AG09319 (cell line): Measurements from ENCODE around the gene THPO.

ENCODE experiments used
- DNase-seq: peaks from one replicate; pipeline ENCODE4 v3.0.0-alpha.2; 2010; ENCODE audit warnings: low read depth; ENCODE audit errors: extremely low read depth
- TF ChIP-seq, protein P1 (sequence below): IDR thresholded peaks from 2 replicates; pipeline ENCODE4 v1.5.1; 2011; ENCODE audit warnings: low read depth, mild to moderate bottlenecking, inconsistent platforms, low read length, moderate library complexity

THPO gene

GRCh38 chr3:184337981-184338380 lies 40.0 kb downstream of the THPO start:
- TF ChIP-seq, protein P1, sequence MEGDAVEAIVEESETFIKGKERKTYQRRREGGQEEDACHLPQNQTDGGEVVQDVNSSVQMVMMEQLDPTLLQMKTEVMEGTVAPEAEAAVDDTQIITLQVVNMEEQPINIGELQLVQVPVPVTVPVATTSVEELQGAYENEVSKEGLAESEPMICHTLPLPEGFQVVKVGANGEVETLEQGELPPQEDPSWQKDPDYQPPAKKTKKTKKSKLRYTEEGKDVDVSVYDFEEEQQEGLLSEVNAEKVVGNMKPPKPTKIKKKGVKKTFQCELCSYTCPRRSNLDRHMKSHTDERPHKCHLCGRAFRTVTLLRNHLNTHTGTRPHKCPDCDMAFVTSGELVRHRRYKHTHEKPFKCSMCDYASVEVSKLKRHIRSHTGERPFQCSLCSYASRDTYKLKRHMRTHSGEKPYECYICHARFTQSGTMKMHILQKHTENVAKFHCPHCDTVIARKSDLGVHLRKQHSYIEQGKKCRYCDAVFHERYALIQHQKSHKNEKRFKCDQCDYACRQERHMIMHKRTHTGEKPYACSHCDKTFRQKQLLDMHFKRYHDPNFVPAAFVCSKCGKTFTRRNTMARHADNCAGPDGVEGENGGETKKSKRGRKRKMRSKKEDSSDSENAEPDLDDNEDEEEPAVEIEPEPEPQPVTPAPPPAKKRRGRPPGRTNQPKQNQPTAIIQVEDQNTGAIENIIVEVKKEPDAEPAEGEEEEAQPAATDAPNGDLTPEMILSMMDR: no peak
- no peak for DNase-seq

DNA sequence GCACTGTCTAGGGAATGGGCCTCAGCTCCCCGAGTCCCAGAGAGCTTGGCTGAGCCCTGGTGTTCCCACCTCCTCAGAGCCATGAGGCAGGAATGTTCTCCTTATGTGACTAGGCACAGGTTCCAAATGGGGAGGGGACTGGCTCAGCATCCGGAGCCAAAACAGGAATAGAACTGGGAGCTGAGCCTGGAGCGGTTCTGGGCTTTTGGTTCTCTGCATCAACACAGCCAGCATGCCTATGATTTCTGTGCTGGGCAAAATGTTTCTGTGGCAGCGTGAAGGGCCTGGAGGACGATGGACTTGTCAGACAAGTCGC lies 40.6 kb downstream of the THPO start, which contains the start of gene FAM131A:
TSS of gene FAM131A (plus strand) at position 202 of the 316 bp plus-strand sequence. CDS start at position 233, 31 bp downstream.
- TF ChIP-seq, protein P1: no peak
- DNase-seq: no peak

GRCh38 chr3:184336547-184337398 lies 41.2 kb downstream of the THPO start:
- TF ChIP-seq, protein P1: no peak
- DNase-seq: no peak

DNA sequence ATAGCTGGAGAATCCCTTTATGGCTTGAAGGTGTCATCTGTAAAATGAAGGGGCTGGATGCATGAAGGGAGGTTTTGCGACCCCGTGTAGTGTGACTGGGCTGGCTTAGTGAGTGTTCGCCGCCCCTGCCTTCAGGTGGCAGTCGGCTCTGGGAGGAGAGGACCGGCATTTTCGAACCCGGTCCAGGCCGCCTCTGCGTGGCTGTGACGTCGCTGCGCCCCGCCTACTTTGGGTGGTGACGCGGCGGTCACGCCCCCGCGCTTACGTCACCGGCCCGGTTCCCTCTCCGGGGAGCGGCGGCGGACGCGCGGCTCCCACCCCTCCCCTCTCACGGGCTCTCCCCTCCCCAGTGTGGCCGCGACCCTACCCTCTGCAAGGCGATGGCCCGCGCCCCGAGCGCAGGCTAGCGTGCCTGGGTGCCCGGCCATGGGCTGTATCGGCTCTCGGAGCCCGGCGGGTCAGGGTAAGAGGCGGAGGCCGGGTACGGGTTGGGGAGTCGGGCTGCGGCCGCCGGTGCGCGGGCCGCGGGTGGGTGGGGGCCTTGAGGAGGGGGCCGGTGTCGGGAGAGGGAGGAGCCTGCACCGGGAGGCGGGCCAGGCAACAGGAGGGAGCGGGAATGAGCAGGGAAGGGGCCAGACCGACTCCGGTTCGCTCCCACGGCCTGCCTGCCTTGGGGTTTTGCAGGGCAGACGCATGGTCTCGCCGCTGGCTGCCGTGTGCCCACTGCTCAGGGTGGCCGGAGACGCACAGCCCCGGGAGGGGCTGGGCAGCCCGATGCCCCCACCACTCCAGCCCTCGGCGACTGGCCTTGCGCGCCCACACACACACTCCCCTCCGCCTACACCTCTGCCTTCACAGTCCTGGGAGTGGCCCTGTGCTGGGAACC lies 42.1 kb downstream of the THPO start:
- TF ChIP-seq, protein P1: no peak

GRCh38 chr3:184335291-184335660 lies 42.7 kb downstream of the THPO start:
- TF ChIP-seq, protein P1: no peak
- DNase-seq: no peak

More for the DNA sequence above, 42.1 kb downstream of the THPO start:
- DNase-seq: no peak

GRCh38 chr3:184334470-184335158 lies 43.4 kb downstream of the THPO start:
- TF ChIP-seq, protein P1: no peak
- no peak for DNase-seq
